ENCODE results near the gene OMP.

- TF ChIP-seq FOXM1 (IDR thresholded peaks at IDR 0.05; ENCODE audit: borderline replicate concordance) (no peak), L3MBTL2 (conservative IDR thresholded peaks at IDR 0.05) (no peak), BHLHE40 (IDR thresholded peaks at IDR 0.05; ENCODE audit: borderline replicate concordance) (no peak)
Observed at GRCh38 chr11:77136784-77137420, 34.3 kb downstream of the OMP start.

Measured in HEK293T (cell line).